ENCODE results near the gene NKX2-2.

NKX2-2 gene

DNA sequence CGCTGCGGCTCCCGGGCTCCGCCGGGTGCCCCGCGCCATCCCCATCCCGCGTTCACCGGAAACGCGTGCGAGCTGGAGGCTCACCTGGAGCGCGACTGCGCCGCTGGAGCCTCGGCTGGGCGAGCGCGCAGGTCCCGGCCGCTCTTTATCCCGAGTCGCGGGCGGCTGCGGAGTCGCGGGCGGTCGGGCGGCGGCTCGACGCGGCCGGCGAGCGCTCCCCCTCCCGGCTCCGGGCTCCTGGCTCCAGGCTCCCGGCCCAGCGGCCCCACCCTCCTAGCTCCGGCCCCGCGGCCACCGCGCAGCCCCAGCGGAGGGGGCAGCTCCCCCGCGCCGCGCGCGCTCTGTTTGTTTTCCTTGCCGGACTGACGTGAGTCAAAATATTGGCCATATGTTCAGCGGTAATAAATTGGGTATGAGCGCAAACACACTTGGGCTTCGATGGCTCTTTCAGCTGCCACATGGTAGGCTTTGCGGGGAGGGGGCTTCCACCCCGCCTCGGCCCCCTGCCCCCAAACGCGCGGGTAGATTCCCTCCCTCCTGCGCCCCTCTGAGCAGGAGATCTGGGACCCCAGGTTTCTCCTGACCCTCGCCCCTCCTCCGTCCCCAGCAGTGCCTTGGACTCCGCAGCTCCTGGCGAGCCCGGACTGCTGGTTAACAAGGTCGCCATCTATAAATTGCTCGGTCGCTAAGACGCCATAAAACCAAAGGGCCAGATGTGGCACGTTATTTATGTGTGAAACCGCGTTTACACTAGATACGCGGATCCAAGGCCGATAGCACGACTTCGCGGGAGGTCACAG lies 8.8 kb upstream of the NKX2-2 start:
- TF ChIP-seq, protein P1, sequence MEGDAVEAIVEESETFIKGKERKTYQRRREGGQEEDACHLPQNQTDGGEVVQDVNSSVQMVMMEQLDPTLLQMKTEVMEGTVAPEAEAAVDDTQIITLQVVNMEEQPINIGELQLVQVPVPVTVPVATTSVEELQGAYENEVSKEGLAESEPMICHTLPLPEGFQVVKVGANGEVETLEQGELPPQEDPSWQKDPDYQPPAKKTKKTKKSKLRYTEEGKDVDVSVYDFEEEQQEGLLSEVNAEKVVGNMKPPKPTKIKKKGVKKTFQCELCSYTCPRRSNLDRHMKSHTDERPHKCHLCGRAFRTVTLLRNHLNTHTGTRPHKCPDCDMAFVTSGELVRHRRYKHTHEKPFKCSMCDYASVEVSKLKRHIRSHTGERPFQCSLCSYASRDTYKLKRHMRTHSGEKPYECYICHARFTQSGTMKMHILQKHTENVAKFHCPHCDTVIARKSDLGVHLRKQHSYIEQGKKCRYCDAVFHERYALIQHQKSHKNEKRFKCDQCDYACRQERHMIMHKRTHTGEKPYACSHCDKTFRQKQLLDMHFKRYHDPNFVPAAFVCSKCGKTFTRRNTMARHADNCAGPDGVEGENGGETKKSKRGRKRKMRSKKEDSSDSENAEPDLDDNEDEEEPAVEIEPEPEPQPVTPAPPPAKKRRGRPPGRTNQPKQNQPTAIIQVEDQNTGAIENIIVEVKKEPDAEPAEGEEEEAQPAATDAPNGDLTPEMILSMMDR (IDR thresholded peaks at IDR 0.05; ENCODE audit: low read length, missing control alignments): no peak
- no peak overlapping the region for H3K4me3 ChIP-seq (replicated peaks; ENCODE audit: low read depth, low read length)
- DNase-seq (ENCODE audit: low read depth): no peak

DNA sequence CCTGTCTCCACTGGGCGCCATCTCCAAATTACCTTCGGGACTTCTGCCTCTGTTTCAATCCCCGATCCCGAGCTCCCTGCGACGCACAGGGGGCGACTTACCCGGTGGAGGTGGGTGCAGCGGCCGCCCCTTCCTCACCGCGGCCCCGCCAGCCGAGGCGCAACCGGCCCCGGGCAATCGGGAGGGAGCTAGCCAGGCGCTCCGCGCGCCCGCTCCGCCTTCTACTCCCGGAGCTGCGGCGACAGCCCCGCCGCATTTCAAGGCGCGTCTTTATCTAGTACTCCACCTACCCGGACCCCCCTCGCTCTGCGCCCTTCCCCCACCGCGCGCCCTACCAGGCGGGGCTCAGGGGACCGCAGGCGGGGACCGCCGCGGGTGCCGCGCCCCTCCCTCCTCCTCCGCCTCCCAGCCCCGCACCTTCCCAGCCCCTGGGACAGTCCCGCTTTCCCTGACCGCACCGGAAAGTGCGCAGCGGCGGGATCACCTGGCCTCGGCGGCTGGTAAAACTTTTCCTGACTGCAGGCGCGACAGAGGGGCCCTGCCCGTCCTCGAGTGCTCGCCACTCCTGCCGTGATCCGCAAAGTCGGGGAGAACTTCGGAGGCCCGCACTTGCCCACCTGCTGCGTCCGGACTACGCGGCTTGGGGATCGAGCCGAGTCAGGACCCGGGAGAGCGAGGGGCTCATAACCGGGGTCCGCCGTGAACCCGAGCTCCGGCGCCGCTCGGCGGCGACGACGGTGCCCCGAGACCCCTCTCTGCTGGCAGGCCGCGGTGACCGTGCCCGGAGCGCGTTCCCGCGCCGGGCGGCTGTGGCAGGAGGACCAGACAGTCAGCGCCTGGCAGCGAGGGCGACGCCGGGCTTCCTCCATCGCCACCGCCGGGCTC lies 8.0 kb upstream of the NKX2-2 start:
- DNase-seq (ENCODE audit: low read depth): no peak
- H3K4me3 ChIP-seq (replicated peaks; ENCODE audit: low read depth, low read length): no peak overlapping the region
- TF ChIP-seq, protein P1 (IDR thresholded peaks at IDR 0.05; ENCODE audit: low read length, missing control alignments): no peak

DNA sequence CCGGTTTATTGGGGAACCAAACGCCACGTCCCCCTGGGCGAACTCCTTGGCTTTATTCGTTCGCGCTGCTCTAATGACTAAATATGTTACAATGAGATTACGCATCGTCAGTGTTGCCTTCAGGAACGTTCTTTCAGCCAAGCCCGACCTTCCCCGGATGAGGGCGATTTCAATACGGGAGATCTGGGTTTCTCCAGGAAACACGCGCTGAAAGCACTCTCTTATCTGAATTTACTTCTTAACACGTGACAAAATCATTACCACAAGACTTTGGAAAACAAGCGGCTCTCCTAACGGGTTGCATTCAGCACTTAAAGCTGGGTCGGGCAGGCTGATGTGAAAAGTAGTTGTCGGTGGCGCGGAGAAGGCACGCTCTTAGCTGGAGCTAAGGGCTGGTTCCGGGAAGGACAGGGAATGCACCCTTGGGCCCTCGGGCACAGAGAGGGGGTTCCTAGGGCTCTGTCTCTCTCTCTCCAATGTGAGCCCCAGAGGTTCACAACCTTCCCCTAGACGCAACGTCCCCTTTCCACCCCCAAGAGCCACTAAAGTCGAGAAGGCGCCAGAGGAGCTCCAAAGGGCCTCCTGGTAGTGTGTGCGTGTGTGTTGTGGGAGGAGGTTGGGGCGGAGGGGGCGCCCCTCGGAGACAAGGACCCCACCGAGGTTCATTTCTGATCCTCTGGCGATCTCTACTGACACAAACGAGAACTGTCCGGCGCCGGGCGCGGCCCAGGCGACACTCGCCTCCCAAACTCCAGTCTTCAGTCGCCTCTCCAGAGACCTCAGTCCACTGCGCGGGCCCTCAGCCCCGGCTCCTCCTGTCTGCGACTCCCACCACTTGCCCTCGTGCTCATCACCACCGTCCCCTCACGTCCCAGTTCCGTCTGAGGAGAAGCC lies 7.1 kb upstream of the NKX2-2 start:
- no peak for DNase-seq (ENCODE audit: low read depth)
- H3K4me3 ChIP-seq (replicated peaks; ENCODE audit: low read depth, low read length): no peak overlapping the region
- TF ChIP-seq, protein P1 (IDR thresholded peaks at IDR 0.05; ENCODE audit: low read length, missing control alignments): no peak

DNA sequence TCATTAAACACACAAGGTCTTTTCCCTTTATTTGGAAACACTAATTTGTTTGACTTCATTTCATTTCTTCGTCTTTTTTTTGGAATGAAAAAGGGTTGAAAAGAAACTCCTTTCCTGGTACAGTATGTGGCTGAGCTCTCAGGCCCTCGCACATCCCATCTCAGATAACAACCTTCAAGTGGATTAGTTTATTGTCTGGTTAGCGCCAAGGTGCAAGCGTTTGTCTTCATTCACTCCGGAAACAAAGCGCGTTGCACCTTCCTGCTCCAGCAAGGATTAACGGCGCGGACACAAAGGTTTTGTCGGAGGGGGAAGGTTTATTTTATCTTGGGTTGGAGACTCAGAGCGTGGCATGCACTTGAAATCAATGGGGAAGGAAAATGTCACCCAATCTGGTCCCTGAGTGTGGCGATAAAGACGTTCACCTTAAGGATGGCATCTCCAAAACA lies 5.3 kb upstream of the NKX2-2 start:
- H3K4me3 ChIP-seq (replicated peaks; ENCODE audit: low read depth, low read length): no peak overlapping the region
- TF ChIP-seq, protein P1 (IDR thresholded peaks at IDR 0.05; ENCODE audit: low read length, missing control alignments): no peak
- no peak for DNase-seq (ENCODE audit: low read depth)

DNA sequence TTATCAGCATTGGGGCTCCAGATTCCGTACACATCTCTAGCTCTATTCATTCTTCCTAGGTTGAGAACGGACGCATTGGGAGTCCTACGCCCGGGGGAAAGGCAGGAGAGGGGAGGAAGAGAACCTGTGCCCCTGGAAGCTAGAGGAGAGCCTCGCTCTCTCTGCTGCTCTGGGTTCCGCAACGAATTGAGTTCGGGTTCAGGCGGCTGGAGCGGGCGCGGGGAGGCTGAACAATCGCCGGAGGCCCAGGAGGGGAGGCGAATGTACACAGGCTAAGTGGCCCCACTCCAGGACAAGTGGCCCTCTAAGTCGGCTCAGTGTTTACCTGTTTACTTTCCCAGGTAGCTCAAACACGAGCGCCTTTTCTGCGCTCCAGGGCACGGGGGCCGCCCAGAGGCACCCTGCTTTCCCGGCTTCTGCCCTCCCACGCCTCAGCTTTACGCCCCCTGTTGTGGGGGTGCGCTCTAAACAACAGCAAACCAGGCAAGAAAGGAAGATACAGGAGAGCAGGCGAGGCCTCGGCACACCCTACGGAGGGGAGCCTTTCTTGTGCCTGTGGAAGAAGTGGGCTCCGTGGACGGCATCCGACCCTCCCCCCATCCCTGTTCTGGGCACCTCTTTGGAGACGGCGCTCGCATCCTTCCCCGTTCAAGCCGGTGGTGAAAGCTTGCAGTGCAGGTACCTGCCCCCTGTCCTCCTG lies 4.6 kb upstream of the NKX2-2 start:
- no peak overlapping the region for H3K4me3 ChIP-seq (replicated peaks; ENCODE audit: low read depth, low read length)
- no peak for DNase-seq (ENCODE audit: low read depth)
- TF ChIP-seq, protein P1 (IDR thresholded peaks at IDR 0.05; ENCODE audit: low read length, missing control alignments): no peak

Measured in fibroblast of pulmonary artery (primary cell).